ENCODE measurements around the gene ERG. TPM values are rescaled to one million over a fixed set of nuclear protein-coding genes. Genes with fewer than 3 reads are reported as not detected.

Gene ERG
- total RNA-seq, 1 experiment from 2014 or later, result 4.5 TPM

- peaks cover 22% of the 10 kb centered on the region for H3K4me1 Mint-ChIP-seq
- ATAC-seq (no peak), DNase-seq (ENCODE audit: low spot score) (no peak)
- no peak overlapping the region for H3K4me3 Mint-ChIP-seq
- CTCF ChIA-PET, result interaction anchor here (0.7 to 1.7 kb wide), 2 partner anchors 13 to 18 kb away, joined by 3 to 7 read pairs; no protein-coding TSS in a partner anchor
- H3K9me3 Mint-ChIP-seq, result no peaks in the 10 kb centered on the region
- H3K27me3 Mint-ChIP-seq (ENCODE audit: low read depth), result peaks cover 24% of the 10 kb centered on the region
- no peaks in the 10 kb centered on the region for H3K36me3 Mint-ChIP-seq
- no peak overlapping the region for H3K27ac Mint-ChIP-seq
- TF ChIP-seq, protein P1, sequence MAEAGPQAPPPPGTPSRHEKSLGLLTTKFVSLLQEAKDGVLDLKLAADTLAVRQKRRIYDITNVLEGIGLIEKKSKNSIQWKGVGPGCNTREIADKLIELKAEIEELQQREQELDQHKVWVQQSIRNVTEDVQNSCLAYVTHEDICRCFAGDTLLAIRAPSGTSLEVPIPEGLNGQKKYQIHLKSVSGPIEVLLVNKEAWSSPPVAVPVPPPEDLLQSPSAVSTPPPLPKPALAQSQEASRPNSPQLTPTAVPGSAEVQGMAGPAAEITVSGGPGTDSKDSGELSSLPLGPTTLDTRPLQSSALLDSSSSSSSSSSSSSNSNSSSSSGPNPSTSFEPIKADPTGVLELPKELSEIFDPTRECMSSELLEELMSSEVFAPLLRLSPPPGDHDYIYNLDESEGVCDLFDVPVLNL (CRISPR knock-in tag; IDR thresholded peaks at IDR 0.05; ENCODE audit: borderline replicate concordance, low read depth), result no peak
- no peak for TF ChIP-seq CDX4 (CRISPR knock-in tag; IDR thresholded peaks at IDR 0.05; ENCODE audit: borderline replicate concordance)
- TF ChIP-seq ESRRA (CRISPR knock-in tag; IDR thresholded peaks at IDR 0.05; ENCODE audit: borderline replicate concordance), result no peak
- TF ChIP-seq, protein P2, sequence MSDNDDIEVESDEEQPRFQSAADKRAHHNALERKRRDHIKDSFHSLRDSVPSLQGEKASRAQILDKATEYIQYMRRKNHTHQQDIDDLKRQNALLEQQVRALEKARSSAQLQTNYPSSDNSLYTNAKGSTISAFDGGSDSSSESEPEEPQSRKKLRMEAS (CRISPR knock-in tag; IDR thresholded peaks at IDR 0.05), result no peak
- no peak for TF ChIP-seq ZNF416 (CRISPR knock-in tag; IDR thresholded peaks at IDR 0.05)
- POLR2A ChIA-PET, result no interaction called here
Measured at GRCh38 chr21:38454702-38455101, 43.6 kb downstream of the ERG start.

DNA sequence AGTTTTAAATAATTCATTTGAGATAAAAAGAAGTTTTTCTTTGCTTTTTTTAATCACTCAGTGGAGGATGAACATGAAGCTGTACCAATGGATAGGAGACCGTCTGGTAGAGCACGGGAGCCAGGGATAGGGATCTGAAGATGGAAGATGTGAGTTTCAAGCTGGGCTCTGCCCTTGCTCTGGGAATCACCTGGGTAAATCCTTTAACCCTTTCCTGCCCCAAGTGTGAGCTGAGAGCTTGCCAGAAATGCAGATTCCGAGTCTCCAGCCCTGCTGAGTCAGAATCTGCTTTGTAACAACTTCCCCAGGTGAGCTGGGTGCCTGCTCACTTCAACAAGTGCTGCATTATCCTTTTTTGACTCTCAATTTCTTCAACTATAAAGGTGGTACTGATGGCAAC lies 44.1 kb downstream of the ERG start:
- no peaks in the 10 kb centered on the region for H3K9me3 Mint-ChIP-seq
- no peaks in the 10 kb centered on the region for H3K36me3 Mint-ChIP-seq
- H3K4me3 Mint-ChIP-seq, result no peak overlapping the region
- ChIA-PET POLR2A (no interaction called here), CTCF (interaction anchor here (0.7 to 1.7 kb wide), 2 partner anchors 14 to 18 kb away, joined by 3 to 7 read pairs; no protein-coding TSS in a partner anchor)
- ATAC-seq (peak; percentile 51), DNase-seq (ENCODE audit: low spot score) (no peak)
- peaks cover 24% of the 10 kb centered on the region for H3K27me3 Mint-ChIP-seq (ENCODE audit: low read depth)
- no peak overlapping the region for H3K27ac Mint-ChIP-seq
- TF ChIP-seq, protein P3, sequence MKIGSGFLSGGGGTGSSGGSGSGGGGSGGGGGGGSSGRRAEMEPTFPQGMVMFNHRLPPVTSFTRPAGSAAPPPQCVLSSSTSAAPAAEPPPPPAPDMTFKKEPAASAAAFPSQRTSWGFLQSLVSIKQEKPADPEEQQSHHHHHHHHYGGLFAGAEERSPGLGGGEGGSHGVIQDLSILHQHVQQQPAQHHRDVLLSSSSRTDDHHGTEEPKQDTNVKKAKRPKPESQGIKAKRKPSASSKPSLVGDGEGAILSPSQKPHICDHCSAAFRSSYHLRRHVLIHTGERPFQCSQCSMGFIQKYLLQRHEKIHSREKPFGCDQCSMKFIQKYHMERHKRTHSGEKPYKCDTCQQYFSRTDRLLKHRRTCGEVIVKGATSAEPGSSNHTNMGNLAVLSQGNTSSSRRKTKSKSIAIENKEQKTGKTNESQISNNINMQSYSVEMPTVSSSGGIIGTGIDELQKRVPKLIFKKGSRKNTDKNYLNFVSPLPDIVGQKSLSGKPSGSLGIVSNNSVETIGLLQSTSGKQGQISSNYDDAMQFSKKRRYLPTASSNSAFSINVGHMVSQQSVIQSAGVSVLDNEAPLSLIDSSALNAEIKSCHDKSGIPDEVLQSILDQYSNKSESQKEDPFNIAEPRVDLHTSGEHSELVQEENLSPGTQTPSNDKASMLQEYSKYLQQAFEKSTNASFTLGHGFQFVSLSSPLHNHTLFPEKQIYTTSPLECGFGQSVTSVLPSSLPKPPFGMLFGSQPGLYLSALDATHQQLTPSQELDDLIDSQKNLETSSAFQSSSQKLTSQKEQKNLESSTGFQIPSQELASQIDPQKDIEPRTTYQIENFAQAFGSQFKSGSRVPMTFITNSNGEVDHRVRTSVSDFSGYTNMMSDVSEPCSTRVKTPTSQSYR (CRISPR knock-in tag; IDR thresholded peaks at IDR 0.05), result no peak
- TF ChIP-seq OVOL2 (CRISPR knock-in tag; IDR thresholded peaks at IDR 0.05; ENCODE audit: borderline replicate concordance) (no peak), NR3C1 (CRISPR knock-in tag; conservative IDR thresholded peaks at IDR 0.05; ENCODE audit: low read depth) (no peak)
- peaks cover 22% of the 10 kb centered on the region for H3K4me1 Mint-ChIP-seq

DNA sequence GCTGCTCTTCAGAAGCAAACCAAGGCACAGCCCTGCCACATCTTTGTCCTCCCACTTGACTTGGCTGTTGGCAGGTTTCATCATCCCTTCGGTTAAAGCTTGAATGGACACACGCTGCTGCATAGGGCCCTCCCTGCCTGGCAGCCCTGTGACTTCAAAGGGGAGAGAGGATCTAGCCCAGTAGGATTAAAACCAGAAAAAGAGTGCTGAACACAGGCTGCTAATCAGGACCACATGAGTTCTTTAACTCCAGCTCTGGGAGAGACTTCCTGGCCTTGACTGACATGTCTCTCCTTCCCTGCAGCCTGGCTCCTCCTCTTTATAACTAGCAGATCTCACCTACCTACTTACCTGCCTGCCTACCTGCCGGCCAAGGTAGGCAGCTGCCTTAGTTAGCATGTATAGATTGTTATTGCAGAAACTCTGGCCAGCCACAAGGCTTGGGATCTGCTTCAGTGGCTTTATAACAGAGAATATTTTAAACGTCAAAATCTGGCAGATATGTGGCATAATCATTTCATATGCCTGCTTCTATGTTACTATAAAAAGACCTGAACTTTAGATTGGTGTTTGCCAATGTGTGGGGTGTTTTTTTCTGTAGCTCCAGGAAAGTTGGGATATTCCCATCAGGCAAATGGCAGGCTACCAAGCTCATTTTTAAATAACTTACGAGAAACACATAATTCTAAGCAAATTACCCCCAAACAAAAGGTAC lies 49.4 kb downstream of the ERG start:
- TF ChIP-seq ZNF423 (CRISPR knock-in tag; IDR thresholded peaks at IDR 0.05) (peak; percentile 44; the same call in 1 of the 2 replicates), NFE2L1 (CRISPR knock-in tag; IDR thresholded peaks at IDR 0.05) (no peak), TEAD1 (CRISPR knock-in tag; IDR thresholded peaks at IDR 0.05) (peak; percentile 69; the same call in 1 of the 2 replicates), JUN (CRISPR knock-in tag; IDR thresholded peaks at IDR 0.05) (no peak)
- TF ChIP-seq, protein P3 (CRISPR knock-in tag; IDR thresholded peaks at IDR 0.05), result no peak; the same call in 1 of the 2 replicates
- TF ChIP-seq, protein P4, sequence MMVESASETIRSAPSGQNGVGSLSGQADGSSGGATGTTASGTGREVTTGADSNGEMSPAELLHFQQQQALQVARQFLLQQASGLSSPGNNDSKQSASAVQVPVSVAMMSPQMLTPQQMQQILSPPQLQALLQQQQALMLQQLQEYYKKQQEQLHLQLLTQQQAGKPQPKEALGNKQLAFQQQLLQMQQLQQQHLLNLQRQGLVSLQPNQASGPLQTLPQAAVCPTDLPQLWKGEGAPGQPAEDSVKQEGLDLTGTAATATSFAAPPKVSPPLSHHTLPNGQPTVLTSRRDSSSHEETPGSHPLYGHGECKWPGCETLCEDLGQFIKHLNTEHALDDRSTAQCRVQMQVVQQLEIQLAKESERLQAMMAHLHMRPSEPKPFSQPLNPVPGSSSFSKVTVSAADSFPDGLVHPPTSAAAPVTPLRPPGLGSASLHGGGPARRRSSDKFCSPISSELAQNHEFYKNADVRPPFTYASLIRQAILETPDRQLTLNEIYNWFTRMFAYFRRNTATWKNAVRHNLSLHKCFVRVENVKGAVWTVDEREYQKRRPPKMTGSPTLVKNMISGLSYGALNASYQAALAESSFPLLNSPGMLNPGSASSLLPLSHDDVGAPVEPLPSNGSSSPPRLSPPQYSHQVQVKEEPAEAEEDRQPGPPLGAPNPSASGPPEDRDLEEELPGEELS (CRISPR knock-in tag; IDR thresholded peaks at IDR 0.05), result no peak
- TF ChIP-seq, protein P5, sequence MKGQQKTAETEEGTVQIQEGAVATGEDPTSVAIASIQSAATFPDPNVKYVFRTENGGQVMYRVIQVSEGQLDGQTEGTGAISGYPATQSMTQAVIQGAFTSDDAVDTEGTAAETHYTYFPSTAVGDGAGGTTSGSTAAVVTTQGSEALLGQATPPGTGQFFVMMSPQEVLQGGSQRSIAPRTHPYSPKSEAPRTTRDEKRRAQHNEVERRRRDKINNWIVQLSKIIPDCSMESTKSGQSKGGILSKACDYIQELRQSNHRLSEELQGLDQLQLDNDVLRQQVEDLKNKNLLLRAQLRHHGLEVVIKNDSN (CRISPR knock-in tag; IDR thresholded peaks at IDR 0.05), result peak; percentile 52; the same call in 1 of the 2 replicates
- TF ChIP-seq, protein P2 (CRISPR knock-in tag; IDR thresholded peaks at IDR 0.05), result 0 out of 2 replicates have a peak, but pooled peaks have one; percentile 56
- TF ChIP-seq, protein P6, sequence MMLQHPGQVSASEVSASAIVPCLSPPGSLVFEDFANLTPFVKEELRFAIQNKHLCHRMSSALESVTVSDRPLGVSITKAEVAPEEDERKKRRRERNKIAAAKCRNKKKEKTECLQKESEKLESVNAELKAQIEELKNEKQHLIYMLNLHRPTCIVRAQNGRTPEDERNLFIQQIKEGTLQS (CRISPR knock-in tag; conservative IDR thresholded peaks at IDR 0.05), result peak; percentile 92
- TF ChIP-seq, protein P7, sequence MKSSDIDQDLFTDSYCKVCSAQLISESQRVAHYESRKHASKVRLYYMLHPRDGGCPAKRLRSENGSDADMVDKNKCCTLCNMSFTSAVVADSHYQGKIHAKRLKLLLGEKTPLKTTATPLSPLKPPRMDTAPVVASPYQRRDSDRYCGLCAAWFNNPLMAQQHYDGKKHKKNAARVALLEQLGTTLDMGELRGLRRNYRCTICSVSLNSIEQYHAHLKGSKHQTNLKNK (CRISPR knock-in tag; IDR thresholded peaks at IDR 0.05), result no peak

More for the DNA sequence above, 49.4 kb downstream of the ERG start:
- DNase-seq (ENCODE audit: low spot score) (peak; percentile 34), ATAC-seq (peak; percentile 96)
- peaks cover 31% of the 10 kb centered on the region for H3K4me1 Mint-ChIP-seq
- H3K36me3 Mint-ChIP-seq, result no peaks in the 10 kb centered on the region; the same call in 1 of the 2 replicates
- peaks cover 64% of the 10 kb centered on the region for H3K27me3 Mint-ChIP-seq (ENCODE audit: low read depth)
- H3K9me3 Mint-ChIP-seq, result no peaks in the 10 kb centered on the region
- peak overlapping the region; percentile 6; the same call in 1 of the 2 replicates for H3K27ac Mint-ChIP-seq
- ChIA-PET POLR2A (interaction anchor here (1.0 kb wide), 1 partner anchor 114 kb away, joined by 3 read pairs; no protein-coding TSS in a partner anchor), CTCF (interaction anchor here (0.5 to 1.0 kb wide), 3 partner anchors 57 to 387 kb away, joined by 3 to 6 read pairs (median 6); no protein-coding TSS in a partner anchor)
- H3K4me3 Mint-ChIP-seq, result no peak overlapping the region

Data from WTC11 (cell line).